Middle frontal gyrus (tissue), 1 donor: ENCODE measurements around the gene TSPAN14.
"Not testable (repeated sequence)": the region's sequence is repeated elsewhere in the genome, so short reads cannot be mapped to it uniquely, and the experiment has no call there.

Experiments
- DNase-seq: peaks from one replicate; pipeline ENCODE4 v3.0.0-alpha.2; 2015; ENCODE audit warnings: low spot score; ENCODE audit errors: extremely low spot score

Gene TSPAN14

GRCh38 chr10:80520661-80521470 lies 66.8 kb downstream of the TSPAN14 start:
- DNase-seq, result no peak

- no peak for DNase-seq
Observed at GRCh38 chr10:80522756-80523363, 68.8 kb downstream of the TSPAN14 start.

- DNase-seq, result no peak
Observed at GRCh38 chr10:80523773-80524172, 69.7 kb downstream of the TSPAN14 start.

GRCh38 chr10:80524190-80524909 lies 70.2 kb downstream of the TSPAN14 start:
- DNase-seq, result no peak

GRCh38 chr10:80526218-80526617 lies 72.1 kb downstream of the TSPAN14 start:
- no peak for DNase-seq

- DNase-seq, result no peak
Observed at GRCh38 chr10:80526742-80527141, 72.6 kb downstream of the TSPAN14 start.

GRCh38 chr10:80528185-80528700 lies 74.1 kb downstream of the TSPAN14 start:
- DNase-seq, result no peak

- DNase-seq, result no peak
Observed at GRCh38 chr10:80528901-80529300, 74.8 kb downstream of the TSPAN14 start.

- no peak for DNase-seq
Observed at GRCh38 chr10:80529604-80530003, 75.5 kb downstream of the TSPAN14 start.

GRCh38 chr10:80530251-80530650 lies 76.1 kb downstream of the TSPAN14 start:
- no peak for DNase-seq

- DNase-seq, result no peak
Observed at GRCh38 chr10:80530816-80531215, 76.7 kb downstream of the TSPAN14 start.

- DNase-seq, result no peak
Observed at GRCh38 chr10:80532571-80532970, 78.5 kb downstream of the TSPAN14 start.

- DNase-seq, result not testable (repeated sequence)
Observed at GRCh38 chr10:80534059-80534458, 79.9 kb downstream of the TSPAN14 start.

- DNase-seq, result not testable (repeated sequence)
Observed at GRCh38 chr10:80534646-80535045, 80.5 kb downstream of the TSPAN14 start.

- no peak for DNase-seq
Observed at GRCh38 chr10:80535671-80536360, 81.7 kb downstream of the TSPAN14 start.

GRCh38 chr10:80536361-80536835 lies 82.3 kb downstream of the TSPAN14 start:
- DNase-seq, result no peak

- no peak for DNase-seq
Observed at GRCh38 chr10:80537086-80537735, 83.1 kb downstream of the TSPAN14 start.

- DNase-seq, result no peak
Observed at GRCh38 chr10:80537736-80538480, 83.8 kb downstream of the TSPAN14 start, which contains the start of gene SH2D4B. Gene SH2D4B (plus strand): TSS chr10:80537902. CDS start chr10:80538332, 430 bp downstream.

GRCh38 chr10:80538481-80539185 lies 84.5 kb downstream of the TSPAN14 start:
- no peak for DNase-seq
